ENCODE data around the gene PRR14. TPM values are rescaled to one million over a fixed set of nuclear protein-coding genes. Genes with fewer than 3 reads are reported as not detected.

The PRR14 gene
- total and polyA plus RNA-seq, 3 donors from 2014 or later = 37.0 to 66.3 (median 60.0) TPM

DNA sequence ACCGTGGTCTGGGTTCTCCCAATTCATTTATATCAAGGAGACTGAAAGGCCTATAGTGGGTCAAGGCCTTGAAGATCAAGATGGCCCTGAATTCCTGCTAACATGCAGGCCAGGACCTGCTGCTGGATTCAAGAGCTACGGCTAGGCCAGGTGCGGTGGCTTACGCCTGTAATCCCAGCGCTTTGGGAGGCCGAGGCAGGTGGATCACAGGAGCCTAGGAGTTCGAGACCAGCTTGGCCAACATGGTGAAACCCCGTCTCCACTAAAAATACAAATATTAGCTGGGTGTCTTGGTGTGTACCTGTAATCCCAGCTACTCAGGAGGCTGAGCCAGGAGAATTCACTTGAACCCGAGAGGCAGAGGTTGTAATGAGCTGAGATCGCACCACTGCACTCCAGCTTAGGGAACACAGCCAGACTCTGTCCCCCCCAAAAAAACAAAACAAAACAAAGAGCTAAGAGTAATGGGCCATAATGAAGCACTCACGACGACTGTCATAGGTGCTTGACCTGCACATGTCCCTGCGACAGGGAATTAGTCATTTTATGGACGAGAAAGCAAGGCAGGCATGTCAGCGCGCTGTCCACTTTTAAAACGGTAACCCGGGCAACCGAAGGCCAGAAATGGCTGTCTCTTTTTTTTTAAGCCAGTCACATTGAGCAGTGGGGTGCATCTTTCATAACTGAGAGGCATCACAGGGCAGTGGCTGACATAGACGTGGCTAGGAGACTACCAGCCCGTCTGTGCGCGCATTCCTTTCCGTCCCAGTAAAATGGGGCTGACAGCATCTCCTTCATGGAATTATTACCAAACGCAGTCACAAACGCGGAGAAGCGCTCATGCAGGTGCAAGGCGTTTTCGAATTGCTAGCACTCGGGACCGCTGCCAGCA lies 6.5 kb downstream of the PRR14 start:
- Histone ChIP-seq H3K4me3 (peak overlapping the region; percentile 76 to 95), H3K27ac (peak overlapping the region; percentile 74 to 99), H3K4me1 (peaks cover 39% of the 10 kb centered on the region), H3K36me3 (ENCODE audit: low read depth, missing control alignments) (no peaks in the 10 kb centered on the region), H3K27me3 (no peaks in the 10 kb centered on the region), H3K9me3 (no peaks in the 10 kb centered on the region)
- TF ChIP-seq POLR2A (IDR thresholded peaks at IDR 0.05) = no peak
- TF ChIP-seq CTCF (IDR thresholded peaks at IDR 0.05) = no peak
- WGBS, 2 donors = 23 to 25% methylated on average over 18 to 32 of the region's 32 CpGs
- intact Hi-C loops (cut with DNase I; ENCODE audit: low total_unique reads) = no loop called here
- DNase-seq = no peak

DNA sequence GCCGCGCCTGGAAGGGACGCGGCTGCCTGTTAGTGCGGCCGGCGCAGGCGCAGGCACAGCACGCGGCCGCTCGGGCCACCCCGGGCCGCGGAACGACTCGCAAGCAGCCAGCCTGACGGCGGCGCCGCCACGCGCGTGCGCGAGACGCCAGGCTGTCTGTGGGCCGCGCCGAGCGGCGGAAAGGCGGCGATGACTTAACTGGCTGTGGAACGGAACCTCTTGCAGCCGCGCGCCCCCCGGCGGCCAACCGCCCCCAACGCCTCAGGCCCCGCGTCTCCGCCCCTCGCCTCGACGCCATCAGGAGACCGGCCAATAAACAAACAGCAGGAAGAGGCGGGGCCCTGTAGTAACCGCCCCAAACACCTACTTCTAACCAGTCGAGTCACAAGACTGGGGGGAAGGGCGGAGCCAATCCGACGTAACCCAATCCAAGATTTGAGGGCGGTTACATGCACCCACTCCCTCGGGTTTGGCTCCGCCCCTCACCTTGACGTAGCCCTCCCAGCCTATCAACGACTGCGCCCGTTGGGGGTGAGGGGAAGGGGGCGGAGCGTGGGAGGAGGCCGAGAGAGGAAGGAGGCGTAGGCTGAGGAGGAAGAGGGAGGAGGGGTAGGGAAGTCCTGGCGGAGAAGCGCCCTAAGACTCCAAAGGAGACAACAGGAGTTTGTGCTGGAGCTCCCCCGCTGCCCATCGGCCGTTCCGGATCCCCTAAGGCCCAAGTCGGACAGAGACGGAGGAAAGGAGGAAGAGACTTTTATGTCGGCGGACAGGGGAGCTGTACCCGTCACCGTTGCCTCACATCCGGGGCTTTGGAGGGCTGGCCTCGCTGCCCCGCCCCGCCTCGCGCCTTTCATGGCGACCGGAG lies 7.3 kb downstream of the PRR14 start, which contains the start of gene FBRS:
Gene FBRS, plus strand, starts transcription at position 566 of the 865 bp plus-strand sequence. CDS start 1,088 bp downstream, outside the sequence.
- peak within 1 kb of the TSS; percentile 76 to 95 for H3K4me3 ChIP-seq
- intact Hi-C loops (cut with DNase I; ENCODE audit: low total_unique reads) = no loop called here
- DNase-seq = peak; percentile 100
- H3K4me1 ChIP-seq = peaks cover 34% of the 10 kb centered on the region
- 0 to 2% methylated on average over 15 to 51 of the region's 86 CpGs for WGBS, 2 donors
- peak within 1 kb of the TSS; percentile 95 to 99 for H3K27ac ChIP-seq
- H3K9me3 ChIP-seq = no peaks in the 10 kb centered on the region
- TF ChIP-seq POLR2A (IDR thresholded peaks at IDR 0.05) (peak; percentile 84), CTCF (IDR thresholded peaks at IDR 0.05) (peak; percentile 75 to 88 (median 77))
- no peaks in the 10 kb centered on the region for H3K36me3 ChIP-seq (ENCODE audit: low read depth, missing control alignments)
- no peaks in the 10 kb centered on the region for H3K27me3 ChIP-seq

GRCh38 chr16:30658731-30659506 lies 8.2 kb downstream of the PRR14 start:
- intact Hi-C loops (cut with DNase I; ENCODE audit: low total_unique reads) = no loop called here
- H3K4me1 ChIP-seq = peaks cover 38% of the 10 kb centered on the region
- WGBS, 2 donors = 0% methylated on average over 3 to 40 of the region's 64 CpGs

More at GRCh38 chr16:30658731-30659506, 8.2 kb downstream of the PRR14 start:
- Histone ChIP-seq H3K36me3 (ENCODE audit: low read depth, missing control alignments) (no peaks in the 10 kb centered on the region), H3K27ac (peak overlapping the region; percentile 95 to 99), H3K9me3 (no peaks in the 10 kb centered on the region), H3K27me3 (no peaks in the 10 kb centered on the region), H3K4me3 (peak overlapping the region; percentile 76 to 95)
- TF ChIP-seq CTCF (IDR thresholded peaks at IDR 0.05) (peak in 2 of 3 experiments; percentile 9 to 19), POLR2A (IDR thresholded peaks at IDR 0.05) (no peak)
- DNase-seq = peak; percentile 95
